Measurements from ENCODE around the gene MCM3AP.
"Not testable (repeated sequence)": the region's sequence is repeated elsewhere in the genome, so short reads cannot be mapped to it uniquely, and the experiment has no call there.

MCM3AP gene

GRCh38 chr21:46316708-46317324 lies 31.4 kb upstream of the MCM3AP start:
- H3K27ac Mint-ChIP-seq = no peak overlapping the region
- no peaks in the 10 kb centered on the region for H3K27me3 Mint-ChIP-seq (ENCODE audit: low read depth)
- H3K36me3 Mint-ChIP-seq (ENCODE audit: low read depth) = peaks cover 15% of the 10 kb centered on the region
- H3K9me3 Mint-ChIP-seq = no peaks in the 10 kb centered on the region
- TF ChIP-seq CTCF (IDR thresholded peaks at IDR 0.05; ENCODE audit: unreplicated experiment in 3 of 3) = no peak
- H3K4me1 Mint-ChIP-seq = peaks cover 13% of the 10 kb centered on the region
- no peak overlapping the region for H3K4me3 Mint-ChIP-seq

- Mint-ChIP-seq H3K4me1 (no peaks in the 10 kb centered on the region), H3K4me3 (no peak overlapping the region), H3K27ac (no peak overlapping the region), H3K27me3 (ENCODE audit: low read depth) (no peaks in the 10 kb centered on the region), H3K36me3 (ENCODE audit: low read depth) (peaks cover 18% of the 10 kb centered on the region), H3K9me3 (no peaks in the 10 kb centered on the region)
- no peak for TF ChIP-seq CTCF (IDR thresholded peaks at IDR 0.05; ENCODE audit: unreplicated experiment in 3 of 3)
Measured at GRCh38 chr21:46314441-46315020, 29.1 kb upstream of the MCM3AP start.

GRCh38 chr21:46312949-46313348 lies 27.5 kb upstream of the MCM3AP start:
- Mint-ChIP-seq H3K27me3 (ENCODE audit: low read depth) (no peaks in the 10 kb centered on the region), H3K36me3 (ENCODE audit: low read depth) (peaks cover 23% of the 10 kb centered on the region), H3K4me1 (no peaks in the 10 kb centered on the region), H3K27ac (no peak overlapping the region), H3K4me3 (no peak overlapping the region), H3K9me3 (no peaks in the 10 kb centered on the region)
- no peak for TF ChIP-seq CTCF (IDR thresholded peaks at IDR 0.05; ENCODE audit: unreplicated experiment in 3 of 3)

- H3K4me1 Mint-ChIP-seq = no peaks in the 10 kb centered on the region
- no peak overlapping the region for H3K4me3 Mint-ChIP-seq
- no peaks in the 10 kb centered on the region for H3K9me3 Mint-ChIP-seq
- H3K27ac Mint-ChIP-seq = no peak overlapping the region
- no peak for TF ChIP-seq CTCF (IDR thresholded peaks at IDR 0.05; ENCODE audit: unreplicated experiment in 3 of 3)
- H3K27me3 Mint-ChIP-seq (ENCODE audit: low read depth) = no peaks in the 10 kb centered on the region
- H3K36me3 Mint-ChIP-seq (ENCODE audit: low read depth) = peaks cover 31% of the 10 kb centered on the region
Measured at GRCh38 chr21:46311568-46311967, 26.2 kb upstream of the MCM3AP start.

GRCh38 chr21:46310260-46310659 lies 24.8 kb upstream of the MCM3AP start:
- H3K4me1 Mint-ChIP-seq; H3K9me3 Mint-ChIP-seq; H3K4me3 Mint-ChIP-seq; H3K27ac Mint-ChIP-seq; H3K27me3 Mint-ChIP-seq (ENCODE audit: low read depth): not testable (repeated sequence)
- H3K36me3 Mint-ChIP-seq (ENCODE audit: low read depth) = peaks cover 35% of the 10 kb centered on the region

- Mint-ChIP-seq H3K36me3 (ENCODE audit: low read depth) (peaks cover 40% of the 10 kb centered on the region), H3K27ac (no peak overlapping the region), H3K4me1 (no peaks in the 10 kb centered on the region), H3K27me3 (ENCODE audit: low read depth) (no peaks in the 10 kb centered on the region), H3K4me3 (no peak overlapping the region), H3K9me3 (no peaks in the 10 kb centered on the region)
- no peak for TF ChIP-seq CTCF (IDR thresholded peaks at IDR 0.05; ENCODE audit: unreplicated experiment in 3 of 3)
Measured at GRCh38 chr21:46308431-46308830, 23.0 kb upstream of the MCM3AP start.
